GM12878 (cell line): Measurements from ENCODE around the gene BLNK. TPM values are rescaled to one million over a fixed set of nuclear protein-coding genes. Genes with fewer than 3 reads are reported as not detected.

Experiments
- ATF3 ChIP-seq: IDR thresholded peaks from 2 replicates; pipeline ENCODE4 v1.6.1; 2011; ENCODE audit warnings: low read depth, mild to moderate bottlenecking, low read length, moderate library complexity, borderline replicate concordance; ENCODE audit errors: extremely low read depth
- BACH1 ChIP-seq: fragments of 450-650 bp; IDR thresholded peaks from 2 replicates; pipeline ENCODE4 v1.6.1; 2017; ENCODE audit warnings: mild to moderate bottlenecking, borderline replicate concordance
- BCL11A ChIP-seq: IDR thresholded peaks from 2 replicates; pipeline ENCODE4 v1.6.1; 2011; ENCODE audit warnings: low read depth, low read length
- BCLAF1 ChIP-seq: fragments of 450-650 bp; IDR thresholded peaks from 2 replicates; pipeline ENCODE4 v1.6.1; 2017; ENCODE audit warnings: antibody characterized with exemption, mild to moderate bottlenecking, moderate library complexity
- BMI1 ChIP-seq: fragments of 450-650 bp; IDR thresholded peaks from 2 replicates; pipeline ENCODE4 v1.6.1; 2016; ENCODE audit warnings: mild to moderate bottlenecking, moderate library complexity, borderline replicate concordance
- CEBPZ ChIP-seq: fragments of 150-350 bp; IDR thresholded peaks from 2 replicates; pipeline ENCODE4 v1.6.1; 2016; ENCODE audit warnings: low read depth, low read length
- CHD4 ChIP-seq: fragments of 200-600 bp; sonication (generic); IDR thresholded peaks from 2 replicates; pipeline ENCODE4 v1.6.1; 2016; ENCODE audit warnings: mild to moderate bottlenecking
- GATAD2B ChIP-seq: fragments of 450-650 bp; conservative IDR thresholded peaks from 2 replicates; pipeline ENCODE4 v1.6.1; 2017; ENCODE audit warnings: low read depth, mild to moderate bottlenecking, moderate library complexity
- MEF2A ChIP-seq: IDR thresholded peaks from 2 replicates; pipeline ENCODE4 v1.6.1; 2011; ENCODE audit warnings: low read depth, mild to moderate bottlenecking, low read length, moderate library complexity; ENCODE audit not compliant: insufficient read depth
- MEF2B ChIP-seq: fragments of 450-650 bp; IDR thresholded peaks from 2 replicates; pipeline ENCODE4 v1.6.1; 2018; ENCODE audit warnings: mild to moderate bottlenecking, moderate library complexity; ENCODE audit not compliant: partially characterized antibody, poor library complexity, severe bottlenecking
- MXI1 ChIP-seq: fragments of 150-350 bp; IDR thresholded peaks from 2 replicates; pipeline ENCODE4 v1.6.1; 2011; ENCODE audit warnings: low read depth, mild to moderate bottlenecking, inconsistent platforms, low read length, improper control_type of control experiment
- PAX5 ChIP-seq: IDR thresholded peaks from 2 replicates; pipeline ENCODE4 v1.6.1; 2011; ENCODE audit warnings: low read depth, low read length, borderline replicate concordance
- RCOR1 ChIP-seq: conservative IDR thresholded peaks from 2 replicates; pipeline ENCODE4 v1.6.1; 2012; ENCODE audit warnings: low read depth, low read length, improper control_type of control experiment
- RUNX3 ChIP-seq: IDR thresholded peaks from 2 replicates; pipeline ENCODE4 v1.6.1; 2012; ENCODE audit warnings: low read length, inconsistent platforms
- STAT3 ChIP-seq: IDR thresholded peaks from 2 replicates; pipeline ENCODE4 v1.6.1; 2011; ENCODE audit warnings: low read depth, low read length, improper control_type of control experiment
- TCF12 ChIP-seq: IDR thresholded peaks from 2 replicates; pipeline ENCODE4 v1.6.1; 2011; ENCODE audit warnings: low read depth, mild to moderate bottlenecking, low read length
- WRNIP1 ChIP-seq: IDR thresholded peaks from 2 replicates; pipeline ENCODE4 v1.6.1; 2011; ENCODE audit warnings: low read depth, low read length, improper control_type of control experiment, borderline replicate concordance
- YY1 ChIP-seq: IDR thresholded peaks from 2 replicates; pipeline ENCODE4 v1.6.1; 2011; ENCODE audit warnings: low read depth, mild to moderate bottlenecking, low read length
- ZSCAN29 ChIP-seq: fragments of 450-650 bp; IDR thresholded peaks from 2 replicates; pipeline ENCODE4 v1.6.1; 2017; ENCODE audit warnings: mild to moderate bottlenecking, moderate library complexity
- ZZZ3 ChIP-seq: IDR thresholded peaks from 2 replicates; pipeline ENCODE4 v1.6.1; 2011; ENCODE audit warnings: low read depth; ENCODE audit not compliant: control insufficient read depth, insufficient read length
- polyA plus RNA-seq, 11 experiments: library from polyadenylated mRNA; depleted of rRNA in 4 of 11; unstranded in 6 of 11; stranded (reverse) in 5 of 11; fragments of >200 nt; fragmentation: Nextera tagmentation in 4 of 11; fragmentation: Illumina TruSeq in 1 of 11; extraction: Ambion mirVana in 4 of 11; extraction: Trizol in 1 of 11; gene quantifications; 1 replicate in 1 of 11; 2 replicates in 10 of 11; pipeline versions ENCODE4 v1.2.1 to v1.2.3, GENCODE V29; 2011 to 2016; ENCODE audit warnings: inconsistent platforms in 2 of 11, missing spikeins in 2 of 11, low read depth in 1 of 11
- total RNA-seq, 4 experiments: library from RNA; depleted of rRNA in 3 of 4; stranded (reverse); fragments of >200 nt in 3 of 4; fragmentation: Illumina TruSeq in 1 of 4; extraction: Trizol in 1 of 4; gene quantifications; 2 replicates each; pipeline versions ENCODE4 v1.2.1 to v1.2.3, GENCODE V29; 2013 to 2021

The BLNK gene
- total and polyA plus RNA-seq, 10 of the 15 experiments (the other 5 are each of a cell fraction or from before 2014, with no cell fraction given), result 79.5 to 201 (median 139) TPM

DNA sequence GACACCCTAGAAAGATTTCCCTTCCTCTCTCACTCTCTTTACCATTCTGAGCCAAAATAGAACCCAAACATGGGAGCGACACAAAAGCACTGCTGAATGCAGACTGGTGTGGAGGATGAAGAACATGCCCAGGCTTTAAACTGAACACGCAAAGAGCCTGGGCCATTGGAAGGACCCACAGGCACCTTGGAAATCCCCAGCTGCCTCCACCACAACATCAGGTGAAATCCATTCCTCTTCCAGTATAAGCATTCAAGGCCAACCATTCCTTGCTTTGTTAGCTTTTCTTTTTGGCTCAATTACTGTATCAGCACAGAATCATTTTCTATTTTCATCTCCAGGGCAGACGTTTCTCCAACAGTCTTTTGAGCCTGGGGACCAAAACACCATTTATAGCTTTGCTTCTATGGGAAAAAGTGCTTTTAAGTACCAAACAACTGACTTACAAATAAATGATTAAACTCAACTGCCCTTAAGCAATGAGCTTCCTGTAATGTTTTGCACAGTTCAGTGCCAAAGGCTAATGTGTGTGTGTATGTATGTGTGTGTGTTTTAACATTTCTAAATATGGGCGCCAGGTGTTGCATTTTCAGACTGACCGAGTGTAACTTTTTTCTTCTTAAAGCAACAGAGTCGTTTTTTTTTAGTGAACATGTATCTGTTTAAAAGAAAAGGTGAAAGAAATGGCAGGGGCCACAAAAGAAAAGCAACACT is 16.2 kb upstream of the BLNK start (continued):
- 0 out of 2 replicates have a peak, but pooled peaks have one; percentile 42 for TF ChIP-seq RUNX3
- TF ChIP-seq CHD4, result no peak
- no peak for TF ChIP-seq ZZZ3
- TF ChIP-seq WRNIP1, result no peak
- no peak; the same call in none of the 2 replicates for TF ChIP-seq STAT3
- peak; percentile 61; the same call in 1 of the 2 replicates for TF ChIP-seq BCL11A
- peak; percentile 59; the same call in 1 of the 2 replicates for TF ChIP-seq PAX5
- TF ChIP-seq BACH1, result no peak
- no peak for TF ChIP-seq ZSCAN29
- 0 out of 2 replicates have a peak, but pooled peaks have one; percentile 89 for TF ChIP-seq RCOR1
- no peak for TF ChIP-seq BCLAF1
- peak; percentile 96 for TF ChIP-seq TCF12
- TF ChIP-seq YY1, result no peak; the same call in 1 of the 2 replicates
- no peak for TF ChIP-seq ATF3
- no peak for TF ChIP-seq CEBPZ
- peak; percentile 65 for TF ChIP-seq GATAD2B
- 0 out of 2 replicates have a peak, but pooled peaks have one; percentile 12 for TF ChIP-seq BMI1
- peak; percentile 89 for TF ChIP-seq MEF2B
- peak; percentile 93 for TF ChIP-seq MEF2A
- TF ChIP-seq MXI1, result peak; percentile 72; the same call in 1 of the 2 replicates
